Right lobe of liver (tissue), 6 donors: Measurements from ENCODE around the gene SDK1. TPM values are rescaled to one million over a fixed set of nuclear protein-coding genes. Genes with fewer than 3 reads are reported as not detected.

Experiments
- ATAC-seq, 4 donors: fragments of 200-7000 bp; cut with Tn5 transposase; one replicate each; pipeline ENCODE4 v1.9.1; 2020; ENCODE audit warnings: mild to moderate bottlenecking in 4 of 4, moderate library complexity in 4 of 4
- DNase-seq, 3 donors: peaks; one replicate each; pipeline ENCODE4 v3.0.0-alpha.2; 2020
- H3K27ac ChIP-seq, 3 donors: fragments of 200-600 bp; one replicate each; pipeline ENCODE4 v1.8.0; 2022
- H3K27me3 ChIP-seq, 2 donors: fragments of 200-600 bp; one replicate each; pipeline ENCODE4 v1.8.0; 2022
- H3K36me3 ChIP-seq, 4 donors: fragments of 200-600 bp; sonication (generic) in 1 of 4; one replicate each; pipeline versions ENCODE4 v1.5.1 to v1.8.0; 2017 to 2022; ENCODE audit warnings: control low read depth in 1 of 4
- H3K4me1 ChIP-seq, 4 donors: fragments of 200-600 bp; sonication (generic) in 1 of 4; one replicate each; pipeline versions ENCODE4 v1.5.1 to v1.8.0; 2017 to 2022; ENCODE audit warnings: control low read depth in 1 of 4
- H3K4me3 ChIP-seq, 3 donors: fragments of 200-600 bp; one replicate each; pipeline ENCODE4 v1.8.0; 2022
- H3K9me3 ChIP-seq, 4 donors: fragments of 200-600 bp; sonication (generic) in 1 of 4; one replicate each; pipeline versions ENCODE4 v1.5.1 to v1.8.0; 2017 to 2022; ENCODE audit warnings: control low read depth in 1 of 4
- POLR2A ChIP-seq: fragments of 450-650 bp; IDR thresholded peaks from one replicate; pipeline ENCODE4 v1.6.1; 2017; ENCODE audit warnings: antibody characterized with exemption, mild to moderate bottlenecking
- WGBS: methylation state at CpG from one replicate; pipeline ENCODE4 v1.1.6; 2018; ENCODE audit warnings: low coverage, low lambda C conversion rate; ENCODE audit not compliant: insufficient coverage; ENCODE audit errors: missing lambda C conversion rate; 5-methylcytosine and 5-hydroxymethylcytosine counted together
- intact Hi-C, 2 donors: fragments of 100-400 bp; cut with DNase I; formaldehyde crosslinking; loops; one replicate each; pipeline versions ENCODE4 v1.11.2 to v1.14.1; 2022
- total RNA-seq, 6 experiments: library from RNA; depleted of rRNA in 2 of 6; stranded (reverse); fragments of >200 nt in 2 of 6; fragmentation: NEBNext Ultra II Directional in 3 of 6; extraction: Animal tissue kit (Norgen Biotek cat#: 25700) in 3 of 6; gene quantifications; one replicate each; pipeline versions ENCODE4 v1.1.0 to v1.2.4, GENCODE V29; 2016 to 2023
- TF ChIP-seq, protein P1 (sequence below), 4 donors: fragments of 200-600 bp in 3 of 4; fragments of 450-650 bp in 1 of 4; IDR thresholded peaks; one replicate each; pipeline versions ENCODE4 v1.5.1 to v1.8.0; 2016 to 2022; ENCODE audit warnings: antibody characterized with exemption in 4 of 4, mild to moderate bottlenecking in 2 of 4
- donor health status: DM: no; HTN: yes; CAD: no.
- donor health status: DM: no; HTN: no; CAD: no.
- donor health status: DM: no; HTN: no; CAD: no.
- donor health status: DM: no; HTN: yes; CAD: no.
- donor health status: DM: no; HTN: yes; CAD: no.

The SDK1 gene
- total RNA-seq, 6 experiments from 2014 or later, result 0.07 to 1.4 (median 0.65) TPM

DNA sequence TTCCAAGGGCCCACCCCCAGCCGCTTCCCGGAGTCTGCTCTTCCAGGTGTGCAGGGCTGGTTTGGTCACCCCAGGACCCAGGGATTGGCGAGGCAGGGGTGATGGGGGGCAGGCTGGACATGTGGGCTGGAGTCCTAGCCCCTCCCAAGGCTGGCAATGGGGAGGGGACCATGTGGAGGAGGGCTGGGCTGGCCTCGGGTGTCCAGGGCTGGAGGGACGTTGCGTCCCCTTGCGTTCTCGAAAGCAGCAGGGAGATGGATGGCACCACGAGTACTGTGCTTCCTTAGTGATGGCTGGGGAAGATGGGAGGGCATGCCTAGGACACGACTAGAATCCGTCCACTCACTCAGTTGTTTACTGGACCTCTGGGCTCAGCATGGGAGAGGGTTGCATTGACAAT, 848.6 kb downstream of the SDK1 start:
- DNase-seq (no peak), ATAC-seq (no peak)
- Histone ChIP-seq H3K36me3 (no peaks in the 10 kb centered on the region), H3K27me3 (no peaks in the 10 kb centered on the region), H3K27ac (no peak overlapping the region), H3K4me3 (no peak overlapping the region), H3K9me3 (no peaks in the 10 kb centered on the region), H3K4me1 (no peaks in the 10 kb centered on the region)
- intact Hi-C loops, result no loop called here
- 80% methylated on average over 1 of the region's 11 CpGs for WGBS
- TF ChIP-seq, protein P1, sequence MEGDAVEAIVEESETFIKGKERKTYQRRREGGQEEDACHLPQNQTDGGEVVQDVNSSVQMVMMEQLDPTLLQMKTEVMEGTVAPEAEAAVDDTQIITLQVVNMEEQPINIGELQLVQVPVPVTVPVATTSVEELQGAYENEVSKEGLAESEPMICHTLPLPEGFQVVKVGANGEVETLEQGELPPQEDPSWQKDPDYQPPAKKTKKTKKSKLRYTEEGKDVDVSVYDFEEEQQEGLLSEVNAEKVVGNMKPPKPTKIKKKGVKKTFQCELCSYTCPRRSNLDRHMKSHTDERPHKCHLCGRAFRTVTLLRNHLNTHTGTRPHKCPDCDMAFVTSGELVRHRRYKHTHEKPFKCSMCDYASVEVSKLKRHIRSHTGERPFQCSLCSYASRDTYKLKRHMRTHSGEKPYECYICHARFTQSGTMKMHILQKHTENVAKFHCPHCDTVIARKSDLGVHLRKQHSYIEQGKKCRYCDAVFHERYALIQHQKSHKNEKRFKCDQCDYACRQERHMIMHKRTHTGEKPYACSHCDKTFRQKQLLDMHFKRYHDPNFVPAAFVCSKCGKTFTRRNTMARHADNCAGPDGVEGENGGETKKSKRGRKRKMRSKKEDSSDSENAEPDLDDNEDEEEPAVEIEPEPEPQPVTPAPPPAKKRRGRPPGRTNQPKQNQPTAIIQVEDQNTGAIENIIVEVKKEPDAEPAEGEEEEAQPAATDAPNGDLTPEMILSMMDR (IDR thresholded peaks at IDR 0.05), result no peak
- TF ChIP-seq POLR2A, result no peak

DNA sequence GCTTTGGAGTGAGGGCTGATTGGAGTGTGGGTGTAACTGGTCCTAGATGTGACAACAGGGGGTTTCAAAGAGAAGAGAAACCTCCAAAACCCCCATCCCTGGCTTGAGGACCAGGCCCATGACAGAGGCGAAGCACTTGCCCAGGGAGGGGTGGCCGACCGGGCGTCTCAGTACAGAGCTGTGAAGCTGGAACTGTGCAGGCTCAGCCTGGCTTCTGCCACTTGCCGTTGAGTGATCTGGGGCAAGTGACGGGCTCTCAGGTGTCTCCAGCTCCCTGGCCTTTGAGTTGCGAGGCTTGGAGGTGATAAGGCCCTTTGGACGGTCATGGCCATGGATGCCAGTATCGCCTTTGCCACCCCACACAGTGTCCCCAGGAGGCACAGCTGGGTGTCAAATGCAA, 849.7 kb downstream of the SDK1 start:
- no peaks in the 10 kb centered on the region for H3K27me3 ChIP-seq
- no peak for DNase-seq
- no peak overlapping the region for H3K27ac ChIP-seq
- H3K4me3 ChIP-seq, result no peak overlapping the region
- TF ChIP-seq POLR2A, result no peak
- TF ChIP-seq, protein P1 (IDR thresholded peaks at IDR 0.05), result no peak
- H3K9me3 ChIP-seq, result no peaks in the 10 kb centered on the region
- H3K36me3 ChIP-seq, result no peaks in the 10 kb centered on the region
- no peak for ATAC-seq
- no peaks in the 10 kb centered on the region for H3K4me1 ChIP-seq
- intact Hi-C loops, result no loop called here
- no CpG with 5 or more reads among the region's 9 CpGs for whole genome bisulfite sequencing

DNA sequence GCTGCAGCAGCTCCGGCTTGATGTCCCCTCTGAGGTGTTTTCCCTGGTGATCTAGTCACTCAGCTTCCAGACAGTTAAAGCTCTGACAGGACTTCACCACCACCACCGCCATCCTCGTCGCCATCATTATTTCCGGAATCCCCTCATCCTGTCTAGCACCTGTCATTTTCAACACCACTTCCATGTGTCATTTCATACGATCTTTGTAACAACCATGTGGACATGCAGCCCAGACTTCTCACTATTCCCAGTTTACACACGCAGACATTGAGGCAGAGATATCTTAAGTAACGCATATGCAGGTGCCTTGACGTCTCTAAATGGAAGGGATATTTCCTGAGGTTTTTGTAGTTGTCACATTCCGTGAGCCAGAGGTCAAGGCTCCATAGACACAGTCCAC, 850.5 kb downstream of the SDK1 start:
- DNase-seq (no peak), ATAC-seq (no peak)
- WGBS, result 75% methylated on average over 10 of the region's 10 CpGs
- intact Hi-C loops, result no loop called here
- Histone ChIP-seq H3K27ac (no peak overlapping the region), H3K36me3 (no peaks in the 10 kb centered on the region), H3K4me1 (peaks cover 0 to 6% (median 2%) of the 10 kb centered on the region in 4 donors), H3K27me3 (no peaks in the 10 kb centered on the region), H3K4me3 (no peak overlapping the region), H3K9me3 (no peaks in the 10 kb centered on the region)
- no peak for TF ChIP-seq POLR2A
- TF ChIP-seq, protein P1 (IDR thresholded peaks at IDR 0.05), result no peak

DNA sequence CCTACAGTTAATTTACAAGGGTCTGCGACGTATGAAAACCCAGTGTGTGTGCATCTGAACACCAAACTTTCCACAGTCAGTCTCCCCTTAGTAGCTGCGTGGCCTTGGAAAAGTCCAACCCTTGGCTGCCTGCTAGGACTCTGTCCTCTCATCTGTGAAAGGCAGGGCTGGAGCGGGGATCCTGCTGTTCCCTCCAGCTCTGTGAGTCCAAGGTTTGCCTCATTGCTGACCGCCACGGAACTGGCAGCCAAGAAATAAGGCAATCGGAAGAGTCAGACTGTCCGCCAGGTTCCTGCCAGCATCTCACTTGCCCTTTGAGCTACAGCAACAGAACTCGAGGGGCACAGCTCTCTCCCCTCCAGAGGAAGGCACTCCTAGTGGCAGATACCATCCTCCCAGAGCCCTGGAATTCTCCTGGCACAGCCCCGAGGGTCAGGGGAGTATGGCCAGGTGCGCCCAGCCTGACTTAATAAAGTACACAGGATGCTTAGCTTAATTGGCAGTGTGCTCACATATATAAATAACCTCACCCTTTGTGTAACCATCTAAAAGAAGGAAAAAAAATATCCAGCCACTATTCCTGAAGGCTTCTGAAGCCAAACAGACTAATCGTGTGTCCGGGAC, 851.0 kb downstream of the SDK1 start:
- H3K36me3 ChIP-seq, result no peaks in the 10 kb centered on the region
- TF ChIP-seq, protein P1 (IDR thresholded peaks at IDR 0.05), result no peak
- no peak for TF ChIP-seq POLR2A
- H3K4me3 ChIP-seq, result no peak overlapping the region
- 63% methylated on average over 4 of the region's 13 CpGs for WGBS
- no peak for DNase-seq
- H3K4me1 ChIP-seq, result peaks cover 0 to 8% (median 2%) of the 10 kb centered on the region in 4 donors
- H3K27me3 ChIP-seq, result no peaks in the 10 kb centered on the region
- ATAC-seq, result peak in 3 of 4 donors; percentile 65 to 82 (median 77)
- H3K9me3 ChIP-seq, result no peaks in the 10 kb centered on the region
- H3K27ac ChIP-seq, result no peak overlapping the region
- intact Hi-C loops, result no loop called here
